Spleen (tissue), 7 donors: ENCODE data around the gene DTWD1.

Experiments
- CTCF ChIP-seq, 11 experiments: fragments of 200-600 bp in 7 of 11; fragments of 450-650 bp in 4 of 11; sonication (generic) in 4 of 11; IDR thresholded peaks in 8 of 11; conservative IDR thresholded peaks in 3 of 11; 1 replicate in 7 of 11; 2 replicates in 4 of 11; pipeline versions ENCODE4 v1.4.0 to v1.8.0; 2016 to 2021; ENCODE audit warnings: antibody characterized with exemption in 11 of 11, inconsistent platforms in 4 of 11, mild to moderate bottlenecking in 1 of 11
- POLR2A ChIP-seq, 3 donors: fragments of 450-650 bp; IDR thresholded peaks; one replicate each; pipeline ENCODE4 v1.5.1; 2017; ENCODE audit warnings: antibody characterized with exemption in 3 of 3, mild to moderate bottlenecking in 1 of 3
- POLR2AphosphoS5 ChIP-seq, 3 donors: sonication (generic); formaldehyde crosslinking; IDR thresholded peaks; one replicate each; pipeline ENCODE4 v1.5.1; 2017; ENCODE audit warnings: antibody characterized with exemption in 3 of 3
- donor health status: DM: no; HTN: no; CAD: no; lungs with moderate emphysema.
- donor health status: DM: no; HTN: no; CAD: no.
- donor health status: DM: no; HTN: no; CAD: no.

GRCh38 chr15:49644364-49644794 lies 23.5 kb downstream of the DTWD1 start:
- TF ChIP-seq CTCF (IDR thresholded peaks at IDR 0.05 in 8 of 11, conservative IDR thresholded peaks at IDR 0.05 in 3 of 11) (no peak), POLR2AphosphoS5 (IDR thresholded peaks at IDR 0.05) (no peak), POLR2A (IDR thresholded peaks at IDR 0.05) (no peak)
